ENCODE data around the gene XAB2.

DNA sequence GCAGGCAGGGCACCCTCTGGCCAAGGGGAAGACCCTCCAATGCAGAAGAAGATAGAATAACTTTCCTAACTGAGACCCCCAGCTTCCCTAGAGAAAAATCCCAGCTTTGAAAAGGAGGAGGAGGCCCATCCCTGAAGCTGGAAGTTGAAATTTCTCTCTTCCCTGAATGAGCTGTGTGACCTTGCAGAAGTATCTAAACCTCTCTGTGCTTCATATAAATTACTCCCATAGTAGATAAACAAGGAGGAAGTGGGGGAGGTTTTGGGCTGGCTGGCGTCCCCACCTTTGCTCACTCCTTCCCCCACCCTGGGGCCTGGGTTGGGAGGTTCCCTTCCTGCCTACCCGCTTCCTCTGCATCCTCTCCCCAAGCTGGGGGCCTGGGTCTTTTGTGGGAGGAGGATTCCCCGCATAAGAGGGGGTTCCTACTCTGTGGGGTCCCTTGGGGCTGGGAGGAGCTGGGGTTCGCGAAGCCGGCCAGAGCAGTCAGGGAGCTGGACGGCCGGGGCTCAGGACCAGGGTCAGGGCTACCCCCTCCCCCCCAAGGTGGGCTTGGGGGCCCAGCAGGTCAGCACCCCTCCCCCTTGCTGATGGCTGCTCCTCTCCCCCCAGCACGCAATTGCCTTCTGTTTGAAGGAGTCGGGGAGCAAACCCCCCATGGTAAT is 22.0 kb downstream of the XAB2 start:
- TF ChIP-seq, protein P1, sequence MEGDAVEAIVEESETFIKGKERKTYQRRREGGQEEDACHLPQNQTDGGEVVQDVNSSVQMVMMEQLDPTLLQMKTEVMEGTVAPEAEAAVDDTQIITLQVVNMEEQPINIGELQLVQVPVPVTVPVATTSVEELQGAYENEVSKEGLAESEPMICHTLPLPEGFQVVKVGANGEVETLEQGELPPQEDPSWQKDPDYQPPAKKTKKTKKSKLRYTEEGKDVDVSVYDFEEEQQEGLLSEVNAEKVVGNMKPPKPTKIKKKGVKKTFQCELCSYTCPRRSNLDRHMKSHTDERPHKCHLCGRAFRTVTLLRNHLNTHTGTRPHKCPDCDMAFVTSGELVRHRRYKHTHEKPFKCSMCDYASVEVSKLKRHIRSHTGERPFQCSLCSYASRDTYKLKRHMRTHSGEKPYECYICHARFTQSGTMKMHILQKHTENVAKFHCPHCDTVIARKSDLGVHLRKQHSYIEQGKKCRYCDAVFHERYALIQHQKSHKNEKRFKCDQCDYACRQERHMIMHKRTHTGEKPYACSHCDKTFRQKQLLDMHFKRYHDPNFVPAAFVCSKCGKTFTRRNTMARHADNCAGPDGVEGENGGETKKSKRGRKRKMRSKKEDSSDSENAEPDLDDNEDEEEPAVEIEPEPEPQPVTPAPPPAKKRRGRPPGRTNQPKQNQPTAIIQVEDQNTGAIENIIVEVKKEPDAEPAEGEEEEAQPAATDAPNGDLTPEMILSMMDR (IDR thresholded peaks at IDR 0.05; ENCODE audit: extremely low read depth in 1 of 2, insufficient read depth in 1 of 2, low read depth in 1 of 2, low read length in 2 of 2), result no peak
- TF ChIP-seq POLR2A (IDR thresholded peaks at IDR 0.05; ENCODE audit: low read depth, low read length), result no peak
- TF ChIP-seq, protein P2, sequence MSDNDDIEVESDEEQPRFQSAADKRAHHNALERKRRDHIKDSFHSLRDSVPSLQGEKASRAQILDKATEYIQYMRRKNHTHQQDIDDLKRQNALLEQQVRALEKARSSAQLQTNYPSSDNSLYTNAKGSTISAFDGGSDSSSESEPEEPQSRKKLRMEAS (IDR thresholded peaks at IDR 0.05; ENCODE audit: insufficient read depth, insufficient read length), result no peak
- no peak for TF ChIP-seq FOS (IDR thresholded peaks at IDR 0.05; ENCODE audit: borderline replicate concordance, insufficient read depth, low read length)

Measured in endothelial cell of umbilical vein (primary cell).